HL-60/S4 (cell line): ENCODE measurements around the gene DNAJA4.

Experiments
- in situ Hi-C: fragments of 300-500 bp; cut with MboI; formaldehyde crosslinking; loops from 2 replicates; pipeline ENCODE4 v1.14.3; 2022; ENCODE audit warnings: low sequenced_read_pairs

Gene DNAJA4

GRCh38 chr15:78276064-78276943, 11.9 kb downstream of the DNAJA4 start:
- in situ Hi-C loops = no loop called here

- in situ Hi-C loops = no loop called here
Observed at GRCh38 chr15:78280319-78281072, 16.1 kb downstream of the DNAJA4 start.

- in situ Hi-C loops = no loop called here
Observed at GRCh38 chr15:78282324-78282723, 18.0 kb downstream of the DNAJA4 start.

GRCh38 chr15:78284758-78285157, 20.4 kb downstream of the DNAJA4 start:
- in situ Hi-C loops = no loop called here

GRCh38 chr15:78290222-78290621, 25.9 kb downstream of the DNAJA4 start:
- in situ Hi-C loops = no loop called here

GRCh38 chr15:78291052-78291451, 26.7 kb downstream of the DNAJA4 start:
- in situ Hi-C loops = no loop called here

- in situ Hi-C loops = no loop called here
Observed at GRCh38 chr15:78291698-78292097, 27.3 kb downstream of the DNAJA4 start.

GRCh38 chr15:78292219-78292618, 27.9 kb downstream of the DNAJA4 start:
- in situ Hi-C loops = no loop called here

- in situ Hi-C loops = no loop called here
Observed at GRCh38 chr15:78299101-78299930, 35.0 kb downstream of the DNAJA4 start, which contains the start of gene SKIC8. TSS of gene SKIC8 (minus strand) at chr15:78299609. CDS start at chr15:78295686, 3,923 bp downstream.

GRCh38 chr15:78301326-78301725, 37.0 kb downstream of the DNAJA4 start:
- in situ Hi-C loops = loop anchor here (25.0 kb wide), 1 partner anchor 411 kb away; no protein-coding TSS in a partner anchor

- in situ Hi-C loops = loop anchor here (25.0 kb wide), 1 partner anchor 410 kb away; no protein-coding TSS in a partner anchor
Observed at GRCh38 chr15:78301828-78302227, 37.5 kb downstream of the DNAJA4 start.

- in situ Hi-C loops = loop anchor here (25.0 kb wide), 1 partner anchor 410 kb away; no protein-coding TSS in a partner anchor
Observed at GRCh38 chr15:78302579-78303312, 38.4 kb downstream of the DNAJA4 start.

- in situ Hi-C loops = loop anchor here (5.0 to 25.0 kb wide), 2 partner anchors 178 to 408 kb away; no protein-coding TSS in a partner anchor
Observed at GRCh38 chr15:78304216-78305066, 40.1 kb downstream of the DNAJA4 start.

- in situ Hi-C loops = loop anchor here (5.0 to 25.0 kb wide), 2 partner anchors 176 to 406 kb away; no protein-coding TSS in a partner anchor
Observed at GRCh38 chr15:78306176-78306774, 41.9 kb downstream of the DNAJA4 start.

GRCh38 chr15:78307976-78308375, 43.6 kb downstream of the DNAJA4 start:
- in situ Hi-C loops = loop anchor here (5.0 to 25.0 kb wide), 2 partner anchors 174 to 404 kb away; no protein-coding TSS in a partner anchor

- in situ Hi-C loops = loop anchor here (5.0 to 25.0 kb wide), 2 partner anchors 174 to 404 kb away; no protein-coding TSS in a partner anchor
Observed at GRCh38 chr15:78308422-78309032, 44.2 kb downstream of the DNAJA4 start.

GRCh38 chr15:78311292-78311691, 46.9 kb downstream of the DNAJA4 start:
- in situ Hi-C loops = loop anchor here (25.0 kb wide), 1 partner anchor 401 kb away; no protein-coding TSS in a partner anchor

GRCh38 chr15:78312536-78312935, 48.2 kb downstream of the DNAJA4 start:
- in situ Hi-C loops = loop anchor here (25.0 kb wide), 1 partner anchor 400 kb away; no protein-coding TSS in a partner anchor
